ENCODE results near the gene PLSCR4.
"Not testable (repeated sequence)": the region's sequence is repeated elsewhere in the genome, so short reads cannot be mapped to it uniquely, and the experiment has no call there.

Gene PLSCR4, protein sequence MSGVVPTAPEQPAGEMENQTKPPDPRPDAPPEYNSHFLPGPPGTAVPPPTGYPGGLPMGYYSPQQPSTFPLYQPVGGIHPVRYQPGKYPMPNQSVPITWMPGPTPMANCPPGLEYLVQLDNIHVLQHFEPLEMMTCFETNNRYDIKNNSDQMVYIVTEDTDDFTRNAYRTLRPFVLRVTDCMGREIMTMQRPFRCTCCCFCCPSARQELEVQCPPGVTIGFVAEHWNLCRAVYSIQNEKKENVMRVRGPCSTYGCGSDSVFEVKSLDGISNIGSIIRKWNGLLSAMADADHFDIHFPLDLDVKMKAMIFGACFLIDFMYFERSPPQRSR

DNA sequence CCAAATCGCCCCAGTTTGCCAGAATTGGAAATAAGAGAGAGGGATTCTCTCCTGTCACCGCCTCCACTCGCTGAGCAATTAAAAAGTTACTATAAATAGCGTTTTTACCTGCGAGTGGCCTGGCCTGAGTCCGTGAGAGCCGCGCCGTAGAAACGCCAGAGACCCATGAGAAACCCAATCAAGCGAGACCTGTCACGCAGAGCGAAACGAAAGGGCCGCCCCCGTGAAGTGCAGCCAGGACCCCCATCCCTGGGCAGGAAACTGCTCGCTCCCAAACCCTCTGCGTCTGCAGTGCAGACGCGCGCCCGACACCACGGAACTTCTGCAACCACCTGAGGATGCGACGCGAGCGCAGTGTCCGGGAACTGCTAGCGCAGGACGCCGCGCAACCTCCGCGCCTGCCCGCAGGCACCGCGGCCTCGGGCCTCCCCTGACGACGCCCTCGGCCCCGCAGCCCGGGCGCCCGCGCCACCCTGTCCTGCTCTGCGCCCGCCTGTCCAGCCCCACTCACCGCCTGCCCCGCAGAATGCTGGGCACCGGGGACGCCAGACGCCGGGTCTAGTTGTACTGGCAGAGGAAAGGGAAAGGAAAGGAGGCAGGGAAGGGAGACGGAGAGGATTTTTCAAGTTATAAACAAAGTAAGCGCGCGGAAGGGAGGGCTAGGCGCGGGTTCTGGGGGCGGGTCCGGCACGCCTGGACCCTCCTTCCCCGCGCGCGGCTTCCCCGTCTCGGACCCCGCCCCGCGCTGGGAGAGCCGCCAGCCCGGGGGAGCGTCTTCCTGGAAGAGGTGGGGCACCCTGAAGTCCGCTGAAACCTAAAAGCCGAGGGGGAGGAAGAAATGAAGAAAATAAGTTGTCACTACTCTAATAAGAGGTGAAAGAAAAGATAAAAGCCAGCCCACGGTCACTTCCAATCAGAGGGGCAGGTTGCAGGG lies at the start of gene PLSCR4:
Gene PLSCR4, minus strand, starts transcription at position 657 of the 934 bp plus-strand sequence. CDS start 29,034 bp downstream, outside the sequence.
- DNase-seq = peak; percentile 28 to 59

- not testable (repeated sequence) for DNase-seq
These were observed 42.5 kb upstream of the PLSCR4 start for GRCh38 chr3:146293401-146293800.

GRCh38 chr3:146283781-146284445 lies 33.0 kb upstream of the PLSCR4 start:
- no peak for DNase-seq

DNA sequence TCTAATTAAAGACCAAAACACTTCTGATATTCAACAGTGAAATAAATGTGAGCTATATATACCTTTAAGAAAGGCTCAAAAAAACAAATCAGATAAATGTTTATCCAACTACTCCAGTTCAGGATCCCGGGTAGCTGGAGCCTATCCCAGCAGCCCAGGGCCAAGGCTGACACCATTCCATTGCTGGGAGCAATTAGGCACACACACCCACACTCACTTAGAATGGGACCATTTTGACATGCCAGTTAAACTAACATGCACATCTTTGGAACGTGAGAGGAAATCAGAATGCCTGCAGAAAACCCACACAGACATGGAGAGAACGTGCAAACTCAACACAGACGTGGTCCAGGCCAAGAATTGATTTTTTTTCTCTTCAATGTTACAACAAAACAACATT lies 30.0 kb upstream of the PLSCR4 start:
- DNase-seq = no peak

DNA sequence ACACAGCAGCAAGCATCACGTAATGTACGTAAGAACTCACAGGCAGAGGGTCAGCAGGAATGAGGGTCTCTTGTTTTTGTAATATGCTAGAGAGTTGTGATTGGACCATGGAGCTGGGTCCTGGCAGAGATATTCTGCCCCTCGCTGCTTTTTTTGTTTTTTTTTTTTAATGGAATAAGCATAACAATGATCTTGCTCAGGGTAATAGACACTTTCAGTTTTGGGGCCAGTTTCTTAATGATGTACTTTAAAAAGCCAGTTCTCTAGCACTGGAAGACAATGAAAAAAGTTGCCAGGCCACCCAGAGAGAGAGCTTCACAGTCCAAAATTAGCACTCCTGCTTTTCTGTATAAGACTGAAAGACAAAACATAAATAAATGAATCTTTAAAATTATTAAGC lies 29.0 kb upstream of the PLSCR4 start:
- no peak for DNase-seq

DNA sequence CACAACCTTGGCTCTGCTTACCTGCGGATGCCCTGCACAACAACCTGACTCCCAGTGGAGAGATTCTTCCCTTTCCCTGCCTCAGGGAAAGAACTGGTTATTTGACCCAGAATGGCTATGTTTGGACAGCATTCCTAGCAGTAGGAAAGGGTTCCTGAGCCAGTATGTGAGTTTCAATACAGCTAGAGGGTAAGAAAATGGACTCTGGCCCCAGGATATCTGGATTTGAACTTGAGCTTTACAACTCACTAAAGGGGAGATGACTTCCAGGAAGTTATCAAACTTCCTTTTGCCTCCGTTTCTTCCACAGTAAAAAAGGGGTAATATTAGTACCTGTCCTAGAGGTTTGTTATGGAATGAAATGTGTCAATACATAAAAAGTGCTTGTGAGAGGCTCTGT lies 28.1 kb upstream of the PLSCR4 start:
- DNase-seq = no peak

- DNase-seq = no peak
These were observed 27.2 kb upstream of the PLSCR4 start for GRCh38 chr3:146277953-146278631.

DNA sequence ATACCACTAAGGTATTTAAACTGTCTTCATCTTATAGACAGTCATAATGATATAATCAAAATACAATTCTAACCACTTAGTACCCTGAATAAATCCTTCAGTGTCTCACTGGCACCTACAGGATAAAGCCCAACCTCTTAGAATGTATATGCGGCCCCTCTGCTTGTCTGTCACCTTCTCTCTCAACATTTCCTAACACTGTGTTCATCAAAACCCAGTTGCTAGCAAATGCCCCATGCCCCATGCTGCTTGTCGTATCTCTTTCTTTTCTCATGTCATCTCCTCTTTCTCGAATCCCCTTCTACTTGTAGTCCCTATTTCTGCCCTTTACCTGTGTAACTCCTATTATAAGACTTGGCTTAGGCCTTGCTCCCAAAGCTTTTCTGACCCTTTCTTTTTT lies 24.6 kb upstream of the PLSCR4 start:
- DNase-seq = no peak

GRCh38 chr3:146274833-146275232 lies 23.9 kb upstream of the PLSCR4 start:
- no peak for DNase-seq

DNA sequence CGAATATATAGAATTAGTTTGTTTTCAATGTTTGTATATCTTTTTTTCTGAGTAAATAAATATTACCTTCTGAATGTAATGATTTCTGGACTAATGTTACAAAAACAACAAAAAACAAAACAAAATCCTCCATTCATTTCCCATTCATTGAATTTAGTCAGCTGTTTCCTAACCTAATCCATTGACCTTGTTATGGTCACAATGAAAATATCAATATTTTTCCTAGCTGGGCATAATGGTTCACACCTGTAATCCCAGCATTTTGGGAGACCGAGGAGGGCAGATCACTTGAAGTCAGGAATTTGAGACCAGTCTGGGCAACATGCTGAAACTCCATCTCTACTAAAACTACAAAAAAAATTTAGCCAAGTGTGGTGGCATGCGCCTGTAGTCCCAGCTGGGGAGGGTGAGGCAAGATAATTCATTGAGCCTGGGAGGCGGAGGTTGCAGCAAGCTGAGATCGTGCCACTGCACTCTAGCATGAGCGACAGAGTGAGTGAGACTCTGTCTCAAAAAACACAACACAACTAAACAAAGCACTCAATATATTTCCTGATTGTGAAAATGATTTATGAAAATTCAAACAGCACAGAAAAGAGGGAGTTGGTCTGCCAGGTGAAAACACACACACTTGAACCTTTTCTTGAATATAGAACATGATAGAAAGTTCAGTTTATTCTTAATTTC lies 23.0 kb upstream of the PLSCR4 start:
- no peak for DNase-seq

- no peak for DNase-seq
These were observed 20.3 kb upstream of the PLSCR4 start for GRCh38 chr3:146271180-146271579.

- DNase-seq = no peak
These were observed 18.4 kb upstream of the PLSCR4 start for GRCh38 chr3:146269271-146269670.

DNA sequence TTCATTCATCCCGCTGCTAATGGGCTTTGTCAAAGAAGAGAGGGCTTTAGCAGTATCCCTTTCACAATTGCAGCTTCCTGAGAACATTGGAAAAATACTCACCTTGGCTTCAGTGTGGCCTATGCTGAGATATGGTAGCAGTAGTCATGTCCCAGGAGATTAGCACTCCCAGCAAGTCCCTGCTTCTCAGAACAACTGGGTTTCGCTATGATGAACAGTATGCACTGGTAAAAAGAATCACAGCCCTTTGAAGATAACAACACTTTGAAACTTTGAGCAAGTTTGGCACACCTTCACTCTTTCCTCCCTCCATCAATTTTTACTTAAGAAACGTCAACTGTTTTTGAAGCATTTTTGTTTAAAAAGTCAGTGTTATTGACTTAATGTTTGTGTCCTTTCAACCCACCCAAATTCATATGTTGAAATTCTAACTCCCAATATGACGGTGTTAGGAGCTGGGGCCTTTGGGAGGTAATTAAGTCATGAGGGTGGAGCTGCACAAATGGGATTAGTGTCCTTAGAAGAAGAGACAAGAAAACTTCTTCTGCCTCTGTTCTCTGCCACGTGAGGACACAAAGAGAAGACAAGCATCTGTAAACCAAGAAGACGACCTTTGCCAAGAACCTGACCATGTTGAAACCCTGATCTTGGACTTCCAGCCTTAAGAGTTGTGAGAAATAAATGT lies 17.8 kb upstream of the PLSCR4 start:
- no peak for DNase-seq

- no peak for DNase-seq
These were observed 14.8 kb upstream of the PLSCR4 start for GRCh38 chr3:146265720-146266119.

GRCh38 chr3:146262371-146263110 lies 11.6 kb upstream of the PLSCR4 start:
- no peak for DNase-seq

DNA sequence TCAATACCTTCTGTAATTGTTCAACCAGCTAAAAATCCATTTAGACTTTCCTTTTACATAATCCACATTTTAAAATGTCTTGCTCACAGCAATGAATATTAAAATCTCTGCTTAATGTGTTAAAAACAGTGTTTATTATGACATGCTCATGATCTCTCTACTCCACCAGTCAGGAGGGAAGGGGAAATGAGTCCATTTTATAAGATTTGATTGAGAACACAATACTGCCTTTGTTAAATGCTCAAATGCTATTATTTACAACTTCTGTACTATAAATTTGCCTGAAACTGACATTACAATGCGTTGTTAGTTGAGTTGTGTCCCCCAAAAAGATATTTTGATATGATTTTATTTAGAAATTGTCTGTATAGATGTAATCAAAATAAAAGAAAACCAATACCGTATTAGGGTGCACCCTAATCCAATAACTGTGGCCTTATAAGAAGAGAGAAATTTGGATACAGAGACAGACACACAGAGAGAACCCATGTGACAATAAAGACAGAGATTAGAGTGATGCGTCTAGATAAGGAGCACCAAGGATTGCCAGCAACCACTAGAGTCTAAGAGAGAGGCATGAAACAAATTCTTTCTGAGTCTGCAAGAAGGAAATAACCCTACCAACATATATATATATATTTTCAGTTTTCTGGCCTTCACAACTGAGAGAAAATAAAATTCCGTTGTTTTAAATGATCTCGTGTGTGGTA lies 9.1 kb upstream of the PLSCR4 start:
- DNase-seq = no peak

DNA sequence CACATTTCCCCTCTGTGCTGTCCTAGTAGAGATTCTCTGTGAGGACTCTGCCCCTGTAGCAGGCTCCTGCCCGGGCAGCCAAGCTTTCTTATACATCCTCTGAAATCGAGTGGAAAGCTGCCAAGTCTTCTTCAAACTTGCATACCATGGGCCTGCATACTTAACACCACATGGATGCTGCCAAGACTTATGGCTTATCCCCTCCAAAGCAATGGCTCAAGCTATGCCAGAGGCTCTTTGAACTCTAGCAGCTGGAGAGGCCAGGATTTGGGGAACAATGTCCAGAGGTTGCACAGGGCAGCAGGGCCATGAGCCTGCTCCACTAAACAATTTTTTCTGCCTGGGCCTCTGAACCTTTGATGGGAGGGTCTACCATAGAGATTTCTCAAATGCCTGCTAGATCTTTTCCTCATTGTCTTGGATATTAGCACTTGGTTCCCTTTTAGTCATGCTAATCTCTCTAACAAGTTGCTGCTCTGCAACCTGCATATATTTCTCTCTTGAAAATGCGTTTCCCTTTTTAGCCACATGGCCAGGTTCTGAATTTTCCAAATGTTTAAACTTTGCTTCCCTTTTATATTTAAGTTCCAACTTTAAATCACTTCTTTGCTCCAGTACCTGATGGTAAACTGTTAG lies 6.1 kb upstream of the PLSCR4 start:
- DNase-seq = no peak

DNA sequence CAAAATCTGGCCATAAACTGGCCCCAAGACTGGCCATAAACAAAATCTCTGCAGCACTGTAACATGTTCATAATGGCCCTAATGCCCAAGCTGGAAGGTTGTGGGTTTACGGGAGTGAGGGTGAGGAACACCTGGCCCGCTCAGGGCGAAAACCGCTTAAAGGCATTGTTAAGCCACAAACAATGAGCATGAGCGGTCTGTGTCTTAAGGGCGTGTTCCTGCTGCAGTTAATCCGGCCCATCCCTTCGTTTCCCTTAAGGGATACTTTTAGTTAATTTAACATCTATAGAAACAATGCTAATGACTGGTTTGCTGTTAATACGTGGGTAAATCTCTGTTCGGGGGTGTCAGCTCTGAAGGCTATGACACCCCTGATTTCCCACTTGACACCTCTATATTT lies 1.5 kb upstream of the PLSCR4 start:
- not testable (repeated sequence) for DNase-seq

GRCh38 chr3:146249921-146250320 lies 984 bp downstream of the PLSCR4 start:
- DNase-seq = no peak

DNA sequence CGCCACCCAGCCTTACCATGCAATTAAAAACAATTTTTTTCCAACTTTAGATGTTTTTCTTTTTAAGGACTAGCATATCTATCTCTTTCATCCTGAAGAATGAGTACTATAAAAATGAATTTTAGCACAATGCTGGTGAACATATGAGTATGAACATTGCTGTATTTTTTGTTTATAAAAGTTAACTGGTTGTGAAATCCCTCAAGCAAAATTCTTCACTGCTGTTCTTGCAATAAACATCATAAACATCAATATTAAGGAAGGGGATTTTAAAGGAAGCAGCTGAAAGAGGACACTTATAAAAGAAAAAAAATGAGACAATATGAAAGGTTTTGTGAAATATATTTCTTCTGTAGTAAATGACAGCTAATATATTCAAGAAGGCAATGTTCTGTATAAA lies 3.0 kb downstream of the PLSCR4 start:
- no peak for DNase-seq

Measured in NCI-H2081 (cell line).